Measurements from ENCODE around the gene BBS2. TPM values are rescaled to one million over a fixed set of nuclear protein-coding genes. Genes with fewer than 3 reads are reported as not detected.

BBS2 gene, protein sequence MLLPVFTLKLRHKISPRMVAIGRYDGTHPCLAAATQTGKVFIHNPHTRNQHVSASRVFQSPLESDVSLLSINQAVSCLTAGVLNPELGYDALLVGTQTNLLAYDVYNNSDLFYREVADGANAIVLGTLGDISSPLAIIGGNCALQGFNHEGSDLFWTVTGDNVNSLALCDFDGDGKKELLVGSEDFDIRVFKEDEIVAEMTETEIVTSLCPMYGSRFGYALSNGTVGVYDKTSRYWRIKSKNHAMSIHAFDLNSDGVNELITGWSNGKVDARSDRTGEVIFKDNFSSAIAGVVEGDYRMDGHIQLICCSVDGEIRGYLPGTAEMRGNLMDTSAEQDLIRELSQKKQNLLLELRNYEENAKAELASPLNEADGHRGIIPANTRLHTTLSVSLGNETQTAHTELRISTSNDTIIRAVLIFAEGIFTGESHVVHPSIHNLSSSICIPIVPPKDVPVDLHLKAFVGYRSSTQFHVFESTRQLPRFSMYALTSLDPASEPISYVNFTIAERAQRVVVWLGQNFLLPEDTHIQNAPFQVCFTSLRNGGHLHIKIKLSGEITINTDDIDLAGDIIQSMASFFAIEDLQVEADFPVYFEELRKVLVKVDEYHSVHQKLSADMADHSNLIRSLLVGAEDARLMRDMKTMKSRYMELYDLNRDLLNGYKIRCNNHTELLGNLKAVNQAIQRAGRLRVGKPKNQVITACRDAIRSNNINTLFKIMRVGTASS
- total RNA-seq (2014; rRNA removed; shearing (Covaris generic)) = 10.4 and 19.3 TPM in 2 replicates

GRCh38 chr16:56519459-56520250, at the start of gene BBS2:
BBS2 (minus strand) TSS chr16:56520024; CDS start chr16:56519862, 162 bp downstream.
- DNase-seq (ENCODE audit: low spot score) = peak; percentile 86

DNA sequence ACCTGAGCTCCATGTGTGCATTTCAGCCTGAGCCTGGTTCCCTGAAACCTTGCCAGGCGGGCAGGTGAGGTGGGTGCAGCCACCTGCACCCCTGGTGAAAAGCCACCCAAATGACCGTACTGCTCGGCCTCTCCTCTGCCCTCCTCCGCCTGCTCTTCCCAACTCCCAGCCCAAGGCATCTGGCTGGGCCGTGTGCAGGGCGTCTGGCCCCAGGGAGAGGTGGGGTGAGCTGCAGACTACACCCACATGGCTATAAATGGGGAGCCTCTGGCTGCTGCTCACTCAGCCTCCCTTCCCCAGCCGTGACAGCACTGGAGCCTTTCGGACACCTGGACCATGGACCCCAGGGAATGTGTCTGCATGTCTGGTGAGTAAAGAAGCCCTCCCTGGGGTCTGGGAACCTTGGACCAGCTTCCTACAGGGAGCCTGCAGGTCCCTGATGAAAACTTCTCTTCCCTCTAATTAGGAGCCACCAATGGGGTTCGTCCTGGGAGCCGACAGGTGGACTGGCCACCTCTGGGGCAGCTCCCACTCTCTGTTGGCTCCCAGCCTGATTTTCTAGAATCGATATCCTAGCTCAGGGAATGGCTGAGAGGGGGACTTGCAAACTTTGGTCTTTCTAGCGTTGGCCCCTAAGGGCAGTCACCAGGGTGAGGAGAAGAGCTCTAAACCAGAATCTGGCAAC, 45.1 kb upstream of the BBS2 start, which contains the start of gene MT4:
MT4 (plus strand) TSS at position 281 of the 685 bp plus-strand sequence; CDS start at position 337, 56 bp downstream.
- no peak for DNase-seq (ENCODE audit: low spot score)

GRCh38 chr16:56561126-56561525, 41.3 kb upstream of the BBS2 start:
- no peak for DNase-seq (ENCODE audit: low spot score)

DNA sequence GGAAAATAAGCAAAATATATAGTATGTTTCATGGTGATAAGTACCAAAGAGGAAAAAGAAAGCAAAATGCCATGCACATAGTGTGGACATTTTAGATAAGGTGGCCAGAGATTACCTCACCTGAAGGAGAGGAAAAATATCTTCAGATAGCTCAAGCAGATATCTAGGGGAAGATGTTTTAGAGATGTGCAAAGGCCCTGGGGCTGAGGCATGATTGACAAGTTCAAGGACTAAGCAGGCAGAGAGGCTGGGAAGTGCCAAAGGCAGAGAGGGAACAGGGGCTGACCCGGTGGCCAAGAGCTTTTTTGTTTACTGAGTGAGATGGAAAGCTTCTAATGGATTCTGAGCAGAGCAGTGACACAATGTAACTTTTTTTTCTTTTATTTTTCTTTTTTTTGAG, 40.6 kb upstream of the BBS2 start:
- DNase-seq (ENCODE audit: low spot score) = no peak

- no peak for DNase-seq (ENCODE audit: low spot score)
Observed at GRCh38 chr16:56559109-56559508, 39.3 kb upstream of the BBS2 start.

- no peak for DNase-seq (ENCODE audit: low spot score)
Observed at GRCh38 chr16:56558024-56558747, 38.4 kb upstream of the BBS2 start.

DNA sequence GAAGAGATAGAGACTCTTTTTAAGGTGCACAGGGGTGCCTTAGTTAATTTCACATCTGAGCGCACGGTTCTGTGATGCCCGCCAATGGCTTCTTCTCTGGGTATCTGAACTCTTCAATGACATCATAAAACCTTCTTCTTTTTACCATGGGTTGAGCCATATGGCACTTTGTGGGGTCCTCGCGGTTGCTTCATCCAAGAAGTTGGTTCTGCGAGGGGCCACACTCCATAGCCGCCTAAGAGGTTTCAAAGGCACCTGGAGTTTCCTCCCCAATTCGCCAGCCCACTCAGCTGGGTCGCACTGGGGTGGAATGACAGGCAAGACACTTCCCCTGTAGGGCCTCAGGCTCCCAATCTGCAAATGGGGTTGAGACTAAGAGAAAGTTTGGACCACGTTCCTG, 34.6 kb upstream of the BBS2 start:
- DNase-seq (ENCODE audit: low spot score) = no peak

- DNase-seq (ENCODE audit: low spot score) = peak; percentile 23
Observed at GRCh38 chr16:56551796-56552738, 32.2 kb upstream of the BBS2 start.

GRCh38 chr16:56549744-56550385, 30.0 kb upstream of the BBS2 start:
- no peak for DNase-seq (ENCODE audit: low spot score)

GRCh38 chr16:56549161-56549560, 29.3 kb upstream of the BBS2 start:
- no peak for DNase-seq (ENCODE audit: low spot score)

GRCh38 chr16:56547949-56548567, 28.2 kb upstream of the BBS2 start:
- DNase-seq (ENCODE audit: low spot score) = no peak

GRCh38 chr16:56547120-56547948, 27.5 kb upstream of the BBS2 start:
- no peak for DNase-seq (ENCODE audit: low spot score)

DNA sequence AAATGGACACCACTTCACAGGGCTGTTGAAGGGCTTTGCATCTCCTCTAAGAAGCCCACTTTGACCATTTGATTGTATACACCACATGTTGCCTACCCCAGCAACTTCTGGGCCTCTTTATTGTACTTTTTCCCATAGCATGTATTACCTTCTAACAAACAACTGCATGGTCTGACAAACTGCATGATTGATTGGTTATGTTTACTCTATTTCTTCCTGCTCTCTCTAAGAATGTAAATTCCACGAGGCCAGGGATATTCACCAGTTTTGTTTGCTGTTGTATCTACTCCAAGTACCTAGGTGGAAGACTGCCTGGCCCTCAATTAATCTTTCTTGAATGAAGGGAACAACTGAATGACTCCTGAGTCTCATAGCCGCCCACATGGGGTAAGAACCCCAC, 22.2 kb upstream of the BBS2 start:
- no peak for DNase-seq (ENCODE audit: low spot score)

GRCh38 chr16:56539656-56540055, 19.8 kb upstream of the BBS2 start:
- DNase-seq (ENCODE audit: low spot score) = no peak

DNA sequence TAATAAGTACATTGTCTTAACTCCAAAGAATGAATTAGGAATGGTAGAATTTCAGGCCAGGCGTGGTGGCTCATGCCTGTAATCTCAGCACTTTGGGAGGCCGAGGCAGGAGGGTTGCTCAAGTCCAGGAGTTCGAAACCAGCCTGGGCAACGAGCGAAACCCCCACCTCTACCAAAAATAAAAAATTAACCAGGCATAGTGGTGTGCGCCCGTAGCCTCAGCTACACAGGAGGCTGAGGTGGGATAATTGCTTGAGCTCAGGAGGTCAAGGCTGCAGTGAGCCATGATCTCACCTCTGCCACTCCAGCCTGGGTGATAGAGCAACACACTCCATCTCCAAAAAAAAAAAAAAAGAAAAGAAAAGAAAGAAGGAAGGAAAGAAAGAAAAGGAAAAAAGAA, 18.5 kb upstream of the BBS2 start:
- DNase-seq (ENCODE audit: low spot score) = no peak

DNA sequence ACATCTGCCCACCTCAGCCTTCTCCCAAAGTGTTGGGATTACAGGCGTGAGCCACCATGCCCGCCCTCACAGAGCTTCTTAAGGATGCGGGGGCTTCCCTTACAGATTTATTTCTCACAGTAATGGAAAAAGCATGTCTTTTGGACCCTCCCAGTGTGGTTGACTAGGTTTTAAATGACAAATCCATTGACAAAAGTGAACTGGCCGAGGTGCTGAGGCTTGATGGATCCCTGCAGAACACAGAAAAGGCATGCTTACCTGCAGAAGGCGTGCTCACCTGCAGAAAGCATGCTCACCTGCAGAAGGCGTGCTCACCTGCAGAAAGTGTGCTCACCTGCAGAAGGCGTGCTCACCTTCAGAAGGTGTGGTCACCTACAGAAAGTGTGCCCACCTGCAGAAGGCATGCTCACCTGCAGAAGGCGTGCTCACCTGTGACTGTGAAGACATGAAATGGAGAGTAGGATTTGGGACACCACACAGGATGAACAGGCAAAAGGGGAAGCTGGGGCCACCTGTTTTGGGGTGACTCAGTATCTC, 15.1 kb upstream of the BBS2 start:
- DNase-seq (ENCODE audit: low spot score) = peak; percentile 34

DNA sequence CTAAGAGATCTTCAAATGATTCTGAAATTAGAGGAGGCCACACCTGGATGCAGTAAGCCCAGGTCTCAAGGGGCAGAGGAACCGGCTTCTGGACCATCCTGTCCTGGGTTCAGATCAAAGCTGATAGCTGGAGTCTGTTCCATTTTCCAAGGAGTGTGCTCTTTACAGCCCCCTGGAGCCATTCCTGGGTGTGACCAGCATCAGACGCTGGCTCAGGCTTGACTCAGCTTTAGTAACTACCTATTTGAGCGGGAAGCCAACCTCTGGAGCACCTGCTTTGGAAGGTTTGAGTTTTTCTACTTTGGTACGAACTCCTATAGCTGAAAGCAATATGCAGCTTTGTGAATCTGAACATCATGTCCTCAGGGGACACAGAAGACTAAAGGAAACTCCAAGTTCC, 12.9 kb upstream of the BBS2 start:
- DNase-seq (ENCODE audit: low spot score) = no peak

Measured in HT-29 (cell line).